ENCODE measurements around the gene AP4E1.
A peak's percentile ranks its signal among the peaks of the same experiment; 100 is the strongest.
"Not testable (repeated sequence)": the region's sequence is repeated elsewhere in the genome, so short reads cannot be mapped to it uniquely, and the experiment has no call there.

Gene AP4E1

DNA sequence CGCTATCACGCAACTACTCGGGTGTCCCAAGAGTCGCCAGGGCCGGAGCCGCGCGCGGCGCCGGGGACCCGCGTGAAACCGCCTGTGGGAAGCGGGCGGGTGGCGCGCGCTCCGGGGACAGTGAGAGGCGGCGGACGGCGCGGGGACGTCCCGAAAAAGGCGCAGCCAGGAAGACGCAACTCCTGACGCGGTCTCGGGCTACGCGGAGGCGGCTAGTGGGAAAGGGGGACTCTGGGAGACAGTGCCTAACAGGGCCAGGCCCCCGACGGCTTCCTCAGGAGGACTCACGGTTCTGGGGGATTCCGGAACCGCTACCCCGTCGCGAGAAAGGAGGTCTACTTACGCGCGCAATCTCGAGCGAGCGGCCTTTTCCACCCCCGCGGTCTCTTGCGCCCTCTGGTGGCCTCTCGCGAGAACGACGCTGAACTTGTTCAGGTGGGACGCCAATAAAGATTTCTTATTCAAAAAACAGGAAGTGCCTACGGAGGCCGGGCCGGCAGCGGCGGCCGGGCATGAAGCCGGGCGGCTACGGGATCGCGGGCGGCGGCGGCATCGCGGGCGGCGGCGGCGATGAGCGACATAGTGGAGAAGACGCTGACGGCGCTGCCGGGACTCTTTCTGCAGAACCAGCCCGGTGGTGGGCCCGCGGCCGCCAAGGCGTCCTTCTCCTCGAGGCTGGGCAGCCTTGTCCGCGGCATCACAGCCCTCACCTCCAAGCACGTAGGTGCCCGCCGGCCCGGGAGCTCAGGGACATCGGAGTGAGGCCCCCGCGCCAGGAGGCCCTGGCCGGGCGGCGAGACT, at the start of gene AP4E1:
TSS of gene AP4E1 (plus strand) at position 475 of the 801 bp plus-strand sequence. CDS start at position 571, 96 bp downstream.
- Histone ChIP-seq H3K9ac (ENCODE audit: low read depth, low read length) (peak within 1 kb of the TSS; percentile 95), H3K36me3 (ENCODE audit: control insufficient read depth, insufficient read depth, low read length) (peaks cover 15% of the 10 kb centered on the region), H3K9me3 (ENCODE audit: control insufficient read depth, insufficient read depth, low read length) (no peaks in the 10 kb centered on the region), H3K4me1 (ENCODE audit: control insufficient read depth, insufficient read depth, low read length) (peaks cover 7% of the 10 kb centered on the region; the same call in 1 of the 2 replicates), H3K4me3 (ENCODE audit: low read depth, low read length) (peak within 1 kb of the TSS; percentile 99), H3K27ac (ENCODE audit: low read depth, low read length) (peak within 1 kb of the TSS; percentile 93), H3K27me3 (ENCODE audit: control insufficient read depth, insufficient read depth, low read length) (peaks cover 8% of the 10 kb centered on the region; the same call in 1 of the 2 replicates)

DNA sequence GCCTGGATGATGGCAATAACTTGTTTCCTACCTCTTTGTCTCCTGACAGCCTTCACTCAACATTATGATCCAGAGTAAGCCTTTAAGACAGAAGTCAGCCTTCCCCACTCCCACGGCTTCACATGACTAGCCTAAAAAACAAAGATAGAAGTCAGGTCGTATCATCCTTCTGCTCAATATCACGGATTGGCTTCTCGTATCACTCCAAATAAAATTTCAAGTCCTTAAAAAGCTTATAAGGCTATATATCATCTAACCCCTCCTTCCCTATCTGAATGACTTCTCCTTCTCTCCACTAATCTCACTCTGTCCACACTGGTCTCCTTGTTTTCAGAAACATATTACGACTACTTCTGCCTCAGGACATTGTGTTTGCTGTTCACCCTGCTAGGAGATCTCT, 47.7 kb upstream of the AP4E1 start:
- no peaks in the 10 kb centered on the region for H3K27me3 ChIP-seq (ENCODE audit: control insufficient read depth, insufficient read depth, low read length)
- H3K36me3 ChIP-seq (ENCODE audit: control insufficient read depth, insufficient read depth, low read length) = no peaks in the 10 kb centered on the region
- H3K9ac ChIP-seq (ENCODE audit: low read depth, low read length) = no peak overlapping the region
- H3K4me3 ChIP-seq (ENCODE audit: low read depth, low read length) = no peak overlapping the region
- H3K4me1 ChIP-seq (ENCODE audit: control insufficient read depth, insufficient read depth, low read length) = peaks cover 5% of the 10 kb centered on the region; the same call in 1 of the 2 replicates
- H3K9me3 ChIP-seq (ENCODE audit: control insufficient read depth, insufficient read depth, low read length) = no peaks in the 10 kb centered on the region
- no peak overlapping the region for H3K27ac ChIP-seq (ENCODE audit: low read depth, low read length)

DNA sequence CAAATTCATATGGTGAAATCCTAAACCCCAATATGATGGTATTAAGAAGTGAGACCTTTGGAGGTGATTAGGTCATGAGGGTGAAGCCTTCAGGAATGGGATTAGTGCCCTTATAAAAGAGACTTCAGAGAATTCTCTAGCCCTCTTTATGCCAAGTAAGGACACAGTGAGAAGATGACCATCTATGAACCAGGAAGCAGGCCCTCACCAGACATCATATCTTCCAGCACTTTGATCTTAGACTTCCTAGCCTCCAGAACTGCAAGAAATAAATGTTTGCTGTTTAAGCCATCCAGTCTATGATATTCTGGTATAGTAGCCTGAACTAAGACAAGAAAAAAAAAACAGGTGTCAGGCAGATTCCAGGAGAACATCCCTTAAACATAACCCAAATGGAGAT, 45.9 kb upstream of the AP4E1 start:
- Histone ChIP-seq H3K4me1 (ENCODE audit: control insufficient read depth, insufficient read depth, low read length) (peaks cover 5% of the 10 kb centered on the region; the same call in 1 of the 2 replicates), H3K36me3 (ENCODE audit: control insufficient read depth, insufficient read depth, low read length) (no peaks in the 10 kb centered on the region), H3K27me3 (ENCODE audit: control insufficient read depth, insufficient read depth, low read length) (no peaks in the 10 kb centered on the region), H3K4me3 (ENCODE audit: low read depth, low read length) (no peak overlapping the region), H3K27ac (ENCODE audit: low read depth, low read length) (no peak overlapping the region), H3K9me3 (ENCODE audit: control insufficient read depth, insufficient read depth, low read length) (no peaks in the 10 kb centered on the region), H3K9ac (ENCODE audit: low read depth, low read length) (no peak overlapping the region)

DNA sequence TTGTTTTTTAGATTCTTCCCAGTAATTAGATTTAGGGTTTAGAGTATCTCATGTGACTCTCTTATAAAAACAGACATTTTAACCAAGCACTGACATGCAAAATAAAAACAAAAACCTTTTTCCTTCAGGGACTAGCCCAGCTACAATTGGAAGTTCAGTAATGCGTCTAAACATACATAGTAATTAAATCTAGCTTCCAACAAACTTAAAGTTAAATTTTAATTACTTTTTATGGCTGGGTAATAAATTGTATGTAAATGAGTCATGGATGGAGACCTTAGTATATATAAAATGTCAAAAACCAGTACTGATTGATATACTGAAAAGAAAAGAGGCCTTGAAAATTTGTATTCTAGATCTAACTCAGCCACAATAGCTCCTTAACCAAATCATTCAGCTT, 43.6 kb upstream of the AP4E1 start:
- no peak overlapping the region for H3K4me3 ChIP-seq (ENCODE audit: low read depth, low read length)
- H3K9ac ChIP-seq (ENCODE audit: low read depth, low read length) = no peak overlapping the region
- 0 out of 2 replicates have a peak, but pooled peaks cover 3% of the 10 kb centered on the region for H3K4me1 ChIP-seq (ENCODE audit: control insufficient read depth, insufficient read depth, low read length)
- no peaks in the 10 kb centered on the region for H3K9me3 ChIP-seq (ENCODE audit: control insufficient read depth, insufficient read depth, low read length)
- H3K27ac ChIP-seq (ENCODE audit: low read depth, low read length) = no peak overlapping the region
- H3K36me3 ChIP-seq (ENCODE audit: control insufficient read depth, insufficient read depth, low read length) = no peaks in the 10 kb centered on the region
- H3K27me3 ChIP-seq (ENCODE audit: control insufficient read depth, insufficient read depth, low read length) = no peaks in the 10 kb centered on the region

DNA sequence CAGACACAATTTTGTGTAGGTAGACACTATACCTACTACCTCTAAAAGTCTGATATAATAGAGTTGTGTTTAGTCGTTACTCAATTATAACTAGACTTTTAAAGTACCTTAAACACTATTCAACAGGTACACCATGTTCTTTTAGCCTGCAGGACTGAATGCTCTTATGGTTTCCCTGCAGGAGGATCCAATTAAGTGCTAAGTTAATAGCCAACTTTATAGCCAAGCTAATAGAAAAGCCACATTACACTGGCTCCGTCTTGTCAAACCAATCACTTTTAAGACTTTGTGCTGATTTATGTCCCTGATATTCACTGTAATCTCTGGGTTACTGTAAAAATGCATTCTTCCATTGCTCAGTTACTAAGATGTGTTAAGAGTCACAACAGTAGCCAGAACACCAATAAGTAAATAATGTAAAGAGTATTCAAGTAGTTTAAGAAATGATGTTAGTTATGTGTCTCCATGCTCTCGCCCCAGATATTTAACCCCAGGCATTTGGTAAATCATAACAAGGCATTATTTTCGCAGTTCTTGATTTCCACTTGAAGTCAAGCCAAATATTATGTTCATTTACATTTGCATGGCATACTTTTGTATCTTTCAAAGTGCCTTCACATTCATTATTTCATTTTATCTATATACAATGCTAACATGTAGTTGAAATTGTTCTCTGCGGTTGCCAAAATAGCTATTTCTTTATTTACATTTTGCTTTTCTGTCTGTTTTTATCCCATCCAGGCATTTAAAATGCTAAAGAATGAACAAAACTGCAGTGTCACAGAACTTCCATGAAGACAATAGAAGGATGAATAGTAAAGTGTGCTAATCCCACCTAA, 42.7 kb upstream of the AP4E1 start:
- Histone ChIP-seq H3K27me3 (ENCODE audit: control insufficient read depth, insufficient read depth, low read length) (no peaks in the 10 kb centered on the region), H3K9ac (ENCODE audit: low read depth, low read length) (no peak overlapping the region), H3K4me1 (ENCODE audit: control insufficient read depth, insufficient read depth, low read length) (0 out of 2 replicates have a peak, but pooled peaks cover 3% of the 10 kb centered on the region), H3K9me3 (ENCODE audit: control insufficient read depth, insufficient read depth, low read length) (no peaks in the 10 kb centered on the region), H3K36me3 (ENCODE audit: control insufficient read depth, insufficient read depth, low read length) (no peaks in the 10 kb centered on the region), H3K27ac (ENCODE audit: low read depth, low read length) (no peak overlapping the region), H3K4me3 (ENCODE audit: low read depth, low read length) (no peak overlapping the region)

DNA sequence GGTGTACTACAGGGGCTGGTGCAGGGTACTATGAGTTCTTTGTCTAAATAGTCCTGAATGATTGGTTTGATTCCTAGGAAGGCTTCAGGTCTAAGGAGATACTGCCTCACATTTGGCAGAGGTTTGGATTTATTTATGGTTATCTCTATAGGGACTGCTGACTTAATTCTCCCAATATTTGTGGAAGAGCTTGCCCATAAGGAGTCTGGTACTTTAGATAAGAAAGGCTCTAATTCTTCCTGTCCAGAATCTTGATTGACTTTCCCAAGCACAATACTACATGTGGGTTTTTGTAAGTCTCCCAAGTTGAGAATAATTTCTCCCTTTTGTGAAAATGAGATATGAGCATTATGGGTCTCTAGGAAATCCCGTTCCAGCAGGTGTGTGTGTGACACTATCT, 36.7 kb upstream of the AP4E1 start:
- H3K9ac ChIP-seq (ENCODE audit: low read depth, low read length) = no peak overlapping the region
- H3K36me3 ChIP-seq (ENCODE audit: control insufficient read depth, insufficient read depth, low read length) = no peaks in the 10 kb centered on the region
- no peaks in the 10 kb centered on the region for H3K9me3 ChIP-seq (ENCODE audit: control insufficient read depth, insufficient read depth, low read length)
- H3K4me3 ChIP-seq (ENCODE audit: low read depth, low read length) = no peak overlapping the region
- H3K27ac ChIP-seq (ENCODE audit: low read depth, low read length) = no peak overlapping the region
- H3K4me1 ChIP-seq (ENCODE audit: control insufficient read depth, insufficient read depth, low read length) = 0 out of 2 replicates have a peak, but pooled peaks cover 3% of the 10 kb centered on the region
- H3K27me3 ChIP-seq (ENCODE audit: control insufficient read depth, insufficient read depth, low read length) = no peaks in the 10 kb centered on the region

DNA sequence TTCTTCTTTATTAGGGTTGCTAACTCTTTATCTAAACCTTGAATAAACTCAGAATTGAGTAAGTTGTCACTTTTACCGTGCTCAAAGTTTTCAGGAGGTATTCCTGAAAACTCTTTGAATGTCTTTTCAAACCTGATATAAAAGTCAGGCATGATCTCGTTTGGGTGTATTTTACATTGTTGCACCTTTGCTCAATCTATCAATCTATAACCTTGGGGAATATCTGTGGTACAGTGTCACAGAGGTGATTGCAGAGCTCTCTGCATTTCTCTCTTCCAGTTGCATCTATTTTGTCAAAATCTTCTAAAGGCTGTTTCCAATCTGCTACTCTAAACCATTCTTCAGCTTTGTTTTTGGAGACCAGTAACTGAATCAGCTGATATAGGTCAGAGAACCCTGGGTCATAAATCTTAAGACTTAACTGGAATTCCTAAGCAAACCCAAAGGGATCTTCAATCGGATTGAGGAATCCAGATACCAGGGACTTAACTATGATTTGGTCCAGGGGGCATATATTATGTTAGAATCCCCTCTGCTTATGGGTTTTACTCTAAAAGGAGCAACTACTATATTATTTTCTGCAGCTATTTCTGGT, 35.6 kb upstream of the AP4E1 start:
- H3K4me3 ChIP-seq (ENCODE audit: low read depth, low read length) = no peak overlapping the region
- no peak overlapping the region for H3K9ac ChIP-seq (ENCODE audit: low read depth, low read length)
- H3K36me3 ChIP-seq (ENCODE audit: control insufficient read depth, insufficient read depth, low read length) = no peaks in the 10 kb centered on the region
- 0 out of 2 replicates have a peak, but pooled peaks cover 3% of the 10 kb centered on the region for H3K4me1 ChIP-seq (ENCODE audit: control insufficient read depth, insufficient read depth, low read length)
- H3K27ac ChIP-seq (ENCODE audit: low read depth, low read length) = no peak overlapping the region
- H3K9me3 ChIP-seq (ENCODE audit: control insufficient read depth, insufficient read depth, low read length) = no peaks in the 10 kb centered on the region
- no peaks in the 10 kb centered on the region for H3K27me3 ChIP-seq (ENCODE audit: control insufficient read depth, insufficient read depth, low read length)

DNA sequence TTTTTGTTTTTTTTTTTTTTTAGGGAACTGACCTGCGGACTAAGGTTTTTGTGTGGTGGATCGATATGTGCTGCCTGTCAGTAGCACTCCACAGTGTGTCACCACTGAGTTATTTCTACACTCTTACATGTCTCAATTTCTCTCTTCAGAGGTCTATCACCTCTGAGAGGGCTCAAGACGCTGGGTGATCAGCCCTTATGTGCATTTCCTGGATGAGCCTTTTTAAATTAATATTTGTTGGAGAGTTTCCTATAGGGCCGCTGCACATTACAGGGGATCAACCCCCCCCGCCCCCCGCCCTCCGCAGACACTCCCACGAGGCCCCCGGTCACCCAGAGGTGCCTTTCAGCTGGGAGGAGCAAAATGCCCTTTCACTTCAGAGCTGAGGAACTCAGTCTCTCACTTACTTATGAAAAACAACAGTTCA, 34.5 kb upstream of the AP4E1 start:
- 0 out of 2 replicates have a peak, but pooled peaks cover 3% of the 10 kb centered on the region for H3K4me1 ChIP-seq (ENCODE audit: control insufficient read depth, insufficient read depth, low read length)
- H3K27ac ChIP-seq (ENCODE audit: low read depth, low read length) = no peak overlapping the region
- H3K27me3 ChIP-seq (ENCODE audit: control insufficient read depth, insufficient read depth, low read length) = no peaks in the 10 kb centered on the region
- H3K4me3 ChIP-seq (ENCODE audit: low read depth, low read length) = no peak overlapping the region
- no peak overlapping the region for H3K9ac ChIP-seq (ENCODE audit: low read depth, low read length)
- no peaks in the 10 kb centered on the region for H3K9me3 ChIP-seq (ENCODE audit: control insufficient read depth, insufficient read depth, low read length)
- no peaks in the 10 kb centered on the region for H3K36me3 ChIP-seq (ENCODE audit: control insufficient read depth, insufficient read depth, low read length)

DNA sequence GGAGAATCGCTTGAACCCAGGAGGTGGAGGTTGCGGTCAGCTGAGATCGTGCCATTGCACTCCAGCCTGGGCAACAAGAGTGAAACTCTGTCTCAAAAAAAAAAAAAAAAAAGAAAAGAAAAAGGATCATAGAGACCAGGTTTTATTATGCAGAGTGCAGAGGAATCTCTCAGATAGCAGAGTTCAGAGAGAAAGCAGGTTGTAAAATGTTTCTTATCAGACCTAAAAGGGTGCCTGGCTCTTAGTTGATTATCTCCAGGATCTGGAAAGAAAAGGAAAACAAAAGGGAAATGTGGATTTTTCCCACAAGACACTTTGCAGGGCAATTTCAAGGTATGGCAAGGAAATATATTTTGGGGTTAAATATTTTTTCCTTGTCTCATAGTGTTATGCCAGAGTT, 33.2 kb upstream of the AP4E1 start:
- H3K9me3 ChIP-seq (ENCODE audit: control insufficient read depth, insufficient read depth, low read length); H3K4me1 ChIP-seq (ENCODE audit: control insufficient read depth, insufficient read depth, low read length); H3K36me3 ChIP-seq (ENCODE audit: control insufficient read depth, insufficient read depth, low read length); H3K27ac ChIP-seq (ENCODE audit: low read depth, low read length); H3K4me3 ChIP-seq (ENCODE audit: low read depth, low read length); H3K9ac ChIP-seq (ENCODE audit: low read depth, low read length); H3K27me3 ChIP-seq (ENCODE audit: control insufficient read depth, insufficient read depth, low read length): not testable (repeated sequence)

DNA sequence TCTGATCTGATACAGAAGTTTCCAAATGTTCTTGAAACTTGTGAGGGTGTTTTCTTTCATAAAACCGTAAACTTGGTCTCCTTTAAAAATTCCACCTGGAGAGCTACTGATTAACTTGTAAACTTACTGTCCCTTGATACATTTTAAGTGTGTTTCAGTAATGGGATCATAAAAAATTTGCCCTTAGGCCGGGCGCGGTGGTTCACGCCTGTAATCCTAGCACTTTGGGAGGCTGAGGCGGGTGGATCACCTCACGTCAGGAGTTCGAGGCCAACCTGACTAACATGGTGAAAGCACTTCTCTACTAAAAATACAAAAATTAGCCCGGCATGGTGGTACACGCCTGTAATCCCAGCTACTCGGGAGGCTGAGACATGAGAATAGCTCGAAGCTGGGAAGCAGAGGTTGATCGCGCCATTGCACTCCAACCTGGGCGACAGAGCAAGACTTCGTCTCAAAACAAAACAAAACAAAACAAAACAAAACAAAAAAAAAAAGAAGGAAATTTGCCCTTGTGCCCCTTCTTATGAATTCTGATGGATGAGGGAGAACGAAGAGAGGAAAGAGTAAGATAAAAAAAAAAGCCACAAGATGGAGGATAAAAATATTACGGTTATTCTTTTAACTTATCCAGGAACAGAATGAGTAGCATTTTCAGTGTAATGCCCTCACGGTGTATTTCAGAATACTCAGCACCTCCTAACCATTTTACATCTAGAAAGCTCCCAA, 32.1 kb upstream of the AP4E1 start:
- H3K36me3 ChIP-seq (ENCODE audit: control insufficient read depth, insufficient read depth, low read length) = no peaks in the 10 kb centered on the region
- H3K4me3 ChIP-seq (ENCODE audit: low read depth, low read length) = no peak overlapping the region
- H3K27ac ChIP-seq (ENCODE audit: low read depth, low read length) = no peak overlapping the region
- H3K4me1 ChIP-seq (ENCODE audit: control insufficient read depth, insufficient read depth, low read length) = no peaks in the 10 kb centered on the region
- 0 out of 2 replicates have a peak overlapping the region, but pooled peaks have one; percentile 44 for H3K9ac ChIP-seq (ENCODE audit: low read depth, low read length)
- H3K9me3 ChIP-seq (ENCODE audit: control insufficient read depth, insufficient read depth, low read length) = no peaks in the 10 kb centered on the region
- no peaks in the 10 kb centered on the region for H3K27me3 ChIP-seq (ENCODE audit: control insufficient read depth, insufficient read depth, low read length)
